WTC11 (cell line): Measurements from ENCODE around the gene TASP1.

Experiments
- CREB1 ChIP-seq: sonication (generic); formaldehyde crosslinking; IDR thresholded peaks from 2 replicates; pipeline ENCODE4 v1.8.0; 2023; ENCODE audit warnings: mild to moderate bottlenecking, missing genetic modification reagents
- CTCF ChIP-seq: fragments of 200-600 bp; IDR thresholded peaks from 2 replicates; pipeline ENCODE4 v1.8.0; 2022; ENCODE audit warnings: antibody characterized with exemption
- E2F4 ChIP-seq: sonication (generic); formaldehyde crosslinking; IDR thresholded peaks from 2 replicates; pipeline ENCODE4 v1.8.1; 2022; ENCODE audit warnings: low read depth, mild to moderate bottlenecking, moderate library complexity, missing genetic modification reagents, borderline replicate concordance
- ESRRA ChIP-seq: sonication (generic); formaldehyde crosslinking; IDR thresholded peaks from 2 replicates; pipeline ENCODE4 v1.8.1; 2022; ENCODE audit warnings: mild to moderate bottlenecking, missing genetic modification reagents, borderline replicate concordance
- IRF1 ChIP-seq: sonication (generic); formaldehyde crosslinking; IDR thresholded peaks from 2 replicates; pipeline ENCODE4 v1.8.0; 2023; ENCODE audit warnings: missing genetic modification reagents
- IRF2 ChIP-seq: sonication (generic); formaldehyde crosslinking; IDR thresholded peaks from 2 replicates; pipeline ENCODE4 v1.8.0; 2022; ENCODE audit warnings: low read depth, missing genetic modification reagents, borderline replicate concordance
- KAT7 ChIP-seq: sonication (generic); formaldehyde crosslinking; IDR thresholded peaks from 2 replicates; pipeline ENCODE4 v1.8.1; 2023; ENCODE audit warnings: missing genetic modification reagents, mild to moderate bottlenecking, borderline replicate concordance
- PRRX2 ChIP-seq: fragments of 250-450 bp; sonication (Bioruptor Pico); IDR thresholded peaks from 2 replicates; pipeline ENCODE4 v1.8.0; 2021; ENCODE audit warnings: mild to moderate bottlenecking
- SMAD4 ChIP-seq: sonication (generic); formaldehyde crosslinking; IDR thresholded peaks from 2 replicates; pipeline ENCODE4 v1.8.0; 2022; ENCODE audit warnings: mild to moderate bottlenecking, missing genetic modification reagents
- SP1 ChIP-seq: sonication (generic); formaldehyde crosslinking; conservative IDR thresholded peaks from 2 replicates; pipeline ENCODE4 v1.8.1; 2022; ENCODE audit warnings: missing genetic modification reagents
- STAT6 ChIP-seq: sonication (generic); formaldehyde crosslinking; conservative IDR thresholded peaks from 2 replicates; pipeline ENCODE4 v1.8.1; 2023; ENCODE audit warnings: mild to moderate bottlenecking, low read depth, missing genetic modification reagents, moderate library complexity
- ZNF281 ChIP-seq: sonication (generic); formaldehyde crosslinking; IDR thresholded peaks from 2 replicates; pipeline ENCODE4 v1.8.0; 2023; ENCODE audit warnings: mild to moderate bottlenecking, missing genetic modification reagents
- ZNF425 ChIP-seq: fragments of 250-450 bp; sonication (Bioruptor Pico); conservative IDR thresholded peaks from 2 replicates; pipeline ENCODE4 v1.9.0; 2021; ENCODE audit warnings: mild to moderate bottlenecking

- TF ChIP-seq CTCF = no peak
- no peak for TF ChIP-seq SMAD4
- TF ChIP-seq E2F4 = no peak
- no peak for TF ChIP-seq ZNF425
- no peak for TF ChIP-seq CREB1
- TF ChIP-seq KAT7 (CRISPR knock-in tag) = no peak
- no peak for TF ChIP-seq ESRRA
- no peak for TF ChIP-seq IRF1
- TF ChIP-seq PRRX2 (CRISPR knock-in tag) = no peak
- TF ChIP-seq ZNF281 = no peak
- no peak for TF ChIP-seq SP1 (CRISPR knock-in tag)
- TF ChIP-seq IRF2 = no peak
- TF ChIP-seq STAT6 (CRISPR knock-in tag) = no peak
Observed at GRCh38 chr20:13397300-13397724, 241.4 kb downstream of the TASP1 start.
